GM19035 (cell line): Measurements from ENCODE around the gene SLC26A3.
"Not testable (repeated sequence)": the region's sequence is repeated elsewhere in the genome, so short reads cannot be mapped to it uniquely, and the experiment has no call there.

Experiments used
- ATAC-seq: cut with Tn5 transposase; IDR thresholded peaks from one replicate; pipeline ENCODE4 v1.9.1; 2021; ENCODE audit not compliant: unreplicated experiment

Gene SLC26A3

GRCh38 chr7:107803009-107803610, at the start of gene SLC26A3:
Gene SLC26A3, minus strand, starts transcription at chr7:107803223. Its CDS starts 8,714 bp downstream, at chr7:107794509.
- no peak for ATAC-seq

- ATAC-seq = no peak
These were observed 47.6 kb upstream of the SLC26A3 start for GRCh38 chr7:107850643-107851042.

- no peak for ATAC-seq
These were observed 47.2 kb upstream of the SLC26A3 start for GRCh38 chr7:107850216-107850615.

GRCh38 chr7:107848211-107848610, 45.2 kb upstream of the SLC26A3 start:
- not testable (repeated sequence) for ATAC-seq

- ATAC-seq = not testable (repeated sequence)
These were observed 44.8 kb upstream of the SLC26A3 start for GRCh38 chr7:107847836-107848175.

GRCh38 chr7:107847168-107847835, 44.3 kb upstream of the SLC26A3 start:
- no peak for ATAC-seq

GRCh38 chr7:107846324-107846723, 43.3 kb upstream of the SLC26A3 start:
- no peak for ATAC-seq

GRCh38 chr7:107843184-107843583, 40.2 kb upstream of the SLC26A3 start:
- no peak for ATAC-seq

GRCh38 chr7:107842213-107842612, 39.2 kb upstream of the SLC26A3 start:
- no peak for ATAC-seq

- no peak for ATAC-seq
These were observed 36.0 kb upstream of the SLC26A3 start for GRCh38 chr7:107838816-107839565.

GRCh38 chr7:107838024-107838601, 35.1 kb upstream of the SLC26A3 start:
- no peak for ATAC-seq

- ATAC-seq = no peak
These were observed 34.1 kb upstream of the SLC26A3 start for GRCh38 chr7:107837145-107837512.

GRCh38 chr7:107836237-107837144, 33.5 kb upstream of the SLC26A3 start:
- no peak for ATAC-seq

GRCh38 chr7:107834401-107834800, 31.4 kb upstream of the SLC26A3 start:
- no peak for ATAC-seq

GRCh38 chr7:107833684-107834106, 30.7 kb upstream of the SLC26A3 start:
- ATAC-seq = no peak

- no peak for ATAC-seq
These were observed 27.4 kb upstream of the SLC26A3 start for GRCh38 chr7:107830420-107830819.

- no peak for ATAC-seq
These were observed 25.5 kb upstream of the SLC26A3 start for GRCh38 chr7:107828540-107828939.

- no peak for ATAC-seq
These were observed 24.5 kb upstream of the SLC26A3 start for GRCh38 chr7:107827501-107827900.

- no peak for ATAC-seq
These were observed 23.4 kb upstream of the SLC26A3 start for GRCh38 chr7:107826451-107826850.

- ATAC-seq = no peak
These were observed 21.8 kb upstream of the SLC26A3 start for GRCh38 chr7:107824858-107825257.

GRCh38 chr7:107818622-107819021, 15.6 kb upstream of the SLC26A3 start:
- no peak for ATAC-seq
